GM12878 (cell line): ENCODE results near the gene PTPMT1.

ENCODE experiments used
- ASH2L ChIP-seq: fragments of 300-600, 200-600 bp; sonication (generic); IDR thresholded peaks from 2 replicates; pipeline ENCODE4 v1.6.1; 2017; ENCODE audit warnings: low read depth, mild to moderate bottlenecking, borderline replicate concordance
- BRCA1 ChIP-seq: IDR thresholded peaks from 2 replicates; pipeline ENCODE4 v1.6.1; 2011; ENCODE audit warnings: low read depth, low read length, improper control_type of control experiment
- CTCF ChIP-seq, 3 experiments: IDR thresholded peaks in 2 of 3; conservative IDR thresholded peaks in 1 of 3; 2 replicates each; pipeline ENCODE4 v1.5.1; 2011; ENCODE audit warnings: low read depth in 3 of 3, low read length in 3 of 3, mild to moderate bottlenecking in 3 of 3, control low read depth in 2 of 3, moderate library complexity in 2 of 3, inconsistent platforms in 1 of 3, mixed read lengths in 1 of 3; ENCODE audit not compliant: control insufficient read depth in 2 of 3, insufficient read depth in 1 of 3; ENCODE audit errors: extremely low read depth in 1 of 3
- EP300 ChIP-seq, 2 experiments: fragments of 150-350 bp in 1 of 2; IDR thresholded peaks; 2 replicates each; pipeline ENCODE4 v1.6.1; 2011 to 2012; ENCODE audit warnings: low read depth in 2 of 2, low read length in 2 of 2, borderline replicate concordance in 1 of 2, improper control_type of control experiment in 1 of 2, inconsistent platforms in 1 of 2; ENCODE audit not compliant: control insufficient read depth in 1 of 2
- GABPA ChIP-seq: IDR thresholded peaks from 2 replicates; pipeline ENCODE4 v1.6.1; 2014; ENCODE audit warnings: antibody characterized with exemption, low read depth, mild to moderate bottlenecking, inconsistent platforms
- NFYA ChIP-seq: IDR thresholded peaks from 2 replicates; pipeline ENCODE4 v1.6.1; 2011; ENCODE audit warnings: low read depth, mild to moderate bottlenecking, low read length, improper control_type of control experiment, borderline replicate concordance
- NFYB ChIP-seq: IDR thresholded peaks from 2 replicates; pipeline ENCODE4 v1.6.1; 2011; ENCODE audit warnings: low read depth, mild to moderate bottlenecking, low read length, improper control_type of control experiment, moderate library complexity; ENCODE audit not compliant: insufficient read depth
- RAD21 ChIP-seq: IDR thresholded peaks from 2 replicates; pipeline ENCODE4 v1.6.1; 2011; ENCODE audit warnings: mild to moderate bottlenecking, low read depth, low read length, moderate library complexity; ENCODE audit not compliant: insufficient read depth
- REST ChIP-seq: IDR thresholded peaks from 2 replicates; pipeline ENCODE4 v1.6.1; 2012; ENCODE audit warnings: mild to moderate bottlenecking, low read depth, low read length
- SIN3A ChIP-seq: IDR thresholded peaks from 2 replicates; pipeline ENCODE4 v1.6.1; 2012; ENCODE audit warnings: low read depth, low read length, improper control_type of control experiment
- SP1 ChIP-seq: IDR thresholded peaks from one replicate; pipeline ENCODE4 v1.6.1; 2011; ENCODE audit warnings: low read depth, low read length
- TAF1 ChIP-seq: IDR thresholded peaks from 2 replicates; pipeline ENCODE4 v1.6.1; 2011; ENCODE audit warnings: mild to moderate bottlenecking, low read depth, low read length, borderline replicate concordance
- ZNF24 ChIP-seq: fragments of 450-650 bp; IDR thresholded peaks from 2 replicates; pipeline ENCODE4 v1.6.1; 2017; ENCODE audit warnings: antibody characterized with exemption, mild to moderate bottlenecking

GRCh38 chr11:47589977-47590861, 24.8 kb downstream of the PTPMT1 start:
- TF ChIP-seq NFYB = no peak
- no peak for TF ChIP-seq CTCF (IDR thresholded peaks at IDR 0.05 in 2 of 3, conservative IDR thresholded peaks at IDR 0.05 in 1 of 3; ENCODE audit: control insufficient read depth in 2 of 3, extremely low read depth in 1 of 3, insufficient read depth in 1 of 3, low read depth in 3 of 3, low read length in 3 of 3)
- no peak for TF ChIP-seq BRCA1
- TF ChIP-seq RAD21 = no peak
- no peak for TF ChIP-seq REST
- TF ChIP-seq SIN3A = no peak
- no peak for TF ChIP-seq GABPA
- TF ChIP-seq TAF1 = no peak
- TF ChIP-seq EP300 (IDR thresholded peaks at IDR 0.05; ENCODE audit: borderline replicate concordance in 1 of 2, control insufficient read depth in 1 of 2, low read depth in 2 of 2, low read length in 2 of 2) = no peak
- TF ChIP-seq NFYA = no peak
- TF ChIP-seq ASH2L = no peak
- TF ChIP-seq SP1 = no peak
- no peak for TF ChIP-seq ZNF24
